B cell (primary cell): ENCODE results near the gene SLC19A1. TPM values are rescaled to one million over a fixed set of nuclear protein-coding genes. Genes with fewer than 3 reads are reported as not detected.
"Not testable (repeated sequence)": the region's sequence is repeated elsewhere in the genome, so short reads cannot be mapped to it uniquely, and the experiment has no call there.

Experiments
- ATAC-seq: fragments of 200-7000 bp; cut with Tn5 transposase; one replicate; pipeline ENCODE4 v1.10.0; 2021; ENCODE audit warnings: low read depth, mild to moderate bottlenecking, moderate number of reproducible peaks, moderate library complexity
- CTCF ChIA-PET: fragments of 350-600 bp; sonication (Branson Sonifier 250); formaldehyde crosslinking; loops from one replicate; lab custom pipeline; 2021; ENCODE audit warnings: antibody characterized with exemption, inconsistent platforms; lab: Charles Lee
- POLR2A ChIA-PET: fragments of 350-600 bp; sonication (Branson Sonifier 250); formaldehyde crosslinking; loops from one replicate; lab custom pipeline; 2021; ENCODE audit warnings: antibody characterized with exemption; lab: Charles Lee
- DNase-seq: peaks from one replicate; pipeline ENCODE4 v3.0.0; 2013
- H2AFZ ChIP-seq: 2 replicates; pipeline ENCODE4 v1.6.1; 2012; ENCODE audit warnings: mild to moderate bottlenecking, low read depth, low read length; ENCODE audit not compliant: insufficient read depth, poor library complexity, severe bottlenecking
- H3K27ac ChIP-seq, 2 donors: 1 replicate in 1 of 2; 2 replicates in 1 of 2; pipeline ENCODE4 v1.5.1; 2012 to 2013; ENCODE audit warnings: low read length in 2 of 2, mild to moderate bottlenecking in 2 of 2, moderate library complexity in 1 of 2
- H3K27me3 ChIP-seq, 4 experiments: fragments of 200-600 bp in 1 of 4; sonication (generic) in 1 of 4; replicated peaks in 1 of 4; 1 replicate in 2 of 4; 2 replicates in 2 of 4; pipeline versions ENCODE4 v1.6.1 to v1.7.0; 2013 to 2016; ENCODE audit warnings: low read length in 3 of 4, mild to moderate bottlenecking in 2 of 4, mixed read lengths in 1 of 4, moderate library complexity in 1 of 4; ENCODE audit not compliant: insufficient read depth in 4 of 4, control insufficient read depth in 3 of 4; ENCODE audit errors: control extremely low read depth in 1 of 4
- H3K36me3 ChIP-seq, 2 experiments: replicated peaks in 1 of 2; 1 replicate in 1 of 2; 2 replicates in 1 of 2; pipeline versions ENCODE4 v1.6.1 to v1.7.1; 2013; ENCODE audit warnings: low read length in 1 of 2; ENCODE audit not compliant: insufficient read depth in 2 of 2, control insufficient read depth in 1 of 2; ENCODE audit errors: control extremely low read depth in 1 of 2, extremely low read depth in 1 of 2
- H3K4me1 ChIP-seq, 2 donors: fragments of 200-600 bp in 1 of 2; sonication (generic) in 1 of 2; 1 replicate in 1 of 2; 2 replicates in 1 of 2; pipeline versions ENCODE4 v1.5.1 to v1.6.1; 2013 to 2017; ENCODE audit warnings: low read length in 2 of 2; ENCODE audit not compliant: control insufficient read depth in 2 of 2, insufficient read depth in 2 of 2
- H3K4me2 ChIP-seq: replicated peaks from 2 replicates; pipeline ENCODE3; 2012; ENCODE audit warnings: mild to moderate bottlenecking, low read depth, low read length; ENCODE audit not compliant: poor library complexity, severe bottlenecking
- H3K4me3 ChIP-seq, 5 experiments: fragments of 200-600 bp in 1 of 5; sonication (generic) in 1 of 5; 1 replicate in 3 of 5; 2 replicates in 2 of 5; pipeline versions ENCODE4 v1.5.1 to v1.7.0; 2011 to 2016; ENCODE audit warnings: low read length in 4 of 5, mild to moderate bottlenecking in 4 of 5, low read depth in 2 of 5, control low read depth in 1 of 5, moderate library complexity in 1 of 5; ENCODE audit not compliant: insufficient read depth in 1 of 5; ENCODE audit errors: control extremely low read depth in 1 of 5, extremely low read depth in 1 of 5
- H3K79me2 ChIP-seq: fragments of 200-600 bp; sonication (generic); one replicate; pipeline ENCODE4 v1.6.0; 2016; ENCODE audit warnings: low read length; ENCODE audit not compliant: control insufficient read depth, insufficient read depth
- H3K9ac ChIP-seq: fragments of 200-600 bp; sonication (generic); 2 replicates; pipeline ENCODE4 v1.6.1; 2017; ENCODE audit warnings: mild to moderate bottlenecking, low read length, moderate library complexity
- H3K9me3 ChIP-seq, 3 donors: one replicate each; pipeline versions ENCODE4 v1.6.1 to v1.7.1; 2013; ENCODE audit warnings: low read length in 2 of 3; ENCODE audit not compliant: control insufficient read depth in 2 of 3, insufficient read depth in 1 of 3; ENCODE audit errors: control extremely low read depth in 1 of 3
- H4K20me1 ChIP-seq: 2 replicates; pipeline ENCODE4 v1.6.0; 2012; ENCODE audit warnings: mild to moderate bottlenecking, low read length; ENCODE audit not compliant: insufficient read depth, control insufficient read depth, poor library complexity, severe bottlenecking
- H3K27ac Mint-ChIP-seq: one replicate; pipeline ENCODE4 v1.8.0; 2021; ENCODE audit warnings: mixed read lengths
- H3K27me3 Mint-ChIP-seq: one replicate; pipeline ENCODE4 v1.8.0; 2021; ENCODE audit warnings: mixed read lengths
- H3K4me1 Mint-ChIP-seq: one replicate; pipeline ENCODE4 v1.8.0; 2021; ENCODE audit warnings: mixed read lengths
- H3K4me3 Mint-ChIP-seq: one replicate; pipeline ENCODE4 v1.8.0; 2021; ENCODE audit warnings: mixed read lengths
- H3K9me3 Mint-ChIP-seq: one replicate; pipeline ENCODE4 v1.8.0; 2022; ENCODE audit warnings: mixed read lengths; ENCODE audit not compliant: insufficient read depth
- CTCF ChIP-seq: fragments of 200-600 bp; IDR thresholded peaks from one replicate; pipeline ENCODE4 v1.8.0; 2022; ENCODE audit warnings: antibody characterized with exemption, mild to moderate bottlenecking
- EZH2 ChIP-seq: IDR thresholded peaks from 2 replicates; pipeline ENCODE4 v1.6.1; 2012; ENCODE audit warnings: borderline replicate concordance, low read depth, mild to moderate bottlenecking, moderate library complexity, low read length; ENCODE audit not compliant: insufficient read depth, poor library complexity, severe bottlenecking
- WGBS: methylation state at CpG from one replicate; pipeline ENCODE4 v1.1.5; 2013; ENCODE audit warnings: missing lambda C conversion rate; ENCODE audit not compliant: insufficient coverage; 5-methylcytosine and 5-hydroxymethylcytosine counted together
- intact Hi-C: fragments of 100-400 bp; cut with micrococcal nuclease; formaldehyde crosslinking; loops from one replicate; pipeline ENCODE4 v1.10.0; 2022
- polyA plus RNA-seq: library from polyadenylated mRNA; depleted of rRNA; stranded (reverse); fragments of >200 nt; gene quantifications from 2 replicates; pipeline ENCODE4 v1.2.3, GENCODE V29; 2012
- total RNA-seq, 2 donors: library from RNA; stranded (reverse); fragments of 120-200 nt in 1 of 2; gene quantifications; 1 replicate in 1 of 2; 2 replicates in 1 of 2; pipeline versions ENCODE4 v1.2.3 to v1.2.4, GENCODE V29; 2013 to 2022

The SLC19A1 gene
- total and polyA plus RNA-seq, 2 donors (not counting 1 experiment from before 2014, with no cell fraction given) = 8.7 to 10.1 TPM

DNA sequence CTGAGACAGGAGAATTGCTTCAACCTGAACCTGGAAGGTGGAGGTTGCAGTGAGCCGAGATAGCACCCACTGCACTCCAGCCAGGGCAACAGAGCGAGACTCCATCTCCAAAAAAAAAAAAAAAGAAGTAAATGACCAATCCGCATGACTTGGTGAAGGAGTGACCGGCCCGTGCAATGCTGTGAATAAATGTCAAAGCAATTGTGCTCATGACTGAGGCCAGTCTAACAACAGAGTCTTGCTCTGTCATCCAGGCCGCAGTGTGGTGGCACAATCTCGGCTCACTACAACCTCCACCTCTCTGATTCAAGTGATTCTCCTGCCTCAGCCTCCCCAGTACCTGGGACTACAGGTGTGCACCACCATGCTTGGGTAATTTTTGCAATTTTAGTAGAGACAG, 27.8 kb upstream of the SLC19A1 start:
- no peak overlapping the region for H2AFZ ChIP-seq
- no peaks in the 10 kb centered on the region for H3K27me3 ChIP-seq
- H3K27me3 Mint-ChIP-seq = peaks cover 12% of the 10 kb centered on the region
- no peak overlapping the region for H3K9ac ChIP-seq
- H3K36me3 ChIP-seq = no peaks in the 10 kb centered on the region
- CTCF ChIA-PET = no interaction called here
- no peaks in the 10 kb centered on the region for H3K9me3 ChIP-seq
- H3K4me3 Mint-ChIP-seq = no peak overlapping the region
- H3K4me1 ChIP-seq = no peaks in the 10 kb centered on the region
- POLR2A ChIA-PET = no interaction called here
- H3K4me2 ChIP-seq = no peak overlapping the region
- no peak overlapping the region for H3K27ac ChIP-seq
- 77% methylated on average over 4 of the region's 7 CpGs for WGBS
- H3K4me3 ChIP-seq = no peak overlapping the region
- H3K27ac Mint-ChIP-seq = no peak overlapping the region
- ATAC-seq = no peak
- DNase-seq = no peak
- intact Hi-C loops = no loop called here
- TF ChIP-seq EZH2 = no peak
- TF ChIP-seq CTCF = no peak
- H3K4me1 Mint-ChIP-seq = no peaks in the 10 kb centered on the region
- H3K9me3 Mint-ChIP-seq = no peaks in the 10 kb centered on the region
- no peaks in the 10 kb centered on the region for H4K20me1 ChIP-seq
- no peaks in the 10 kb centered on the region for H3K79me2 ChIP-seq

GRCh38 chr21:45568383-45568782, 26.1 kb upstream of the SLC19A1 start:
- H3K27ac ChIP-seq = no peak overlapping the region
- no peak overlapping the region for H3K4me2 ChIP-seq
- ATAC-seq (no peak), DNase-seq (no peak)
- no peaks in the 10 kb centered on the region for H3K4me1 Mint-ChIP-seq
- no CpG with 5 or more reads among the region's 3 CpGs for WGBS
- no peak overlapping the region for H3K4me3 ChIP-seq
- no peaks in the 10 kb centered on the region for H3K4me1 ChIP-seq
- no peak overlapping the region for H3K27ac Mint-ChIP-seq
- H3K27me3 ChIP-seq = no peaks in the 10 kb centered on the region
- ChIA-PET POLR2A (no interaction called here), CTCF (interaction anchor here (0.8 kb wide), 1 partner anchor 440 kb away, joined by 3 read pairs; no protein-coding TSS in a partner anchor)
- no peaks in the 10 kb centered on the region for H3K36me3 ChIP-seq
- no peak overlapping the region for H3K9ac ChIP-seq
- no peaks in the 10 kb centered on the region for H4K20me1 ChIP-seq
- intact Hi-C loops = no loop called here
- H3K4me3 Mint-ChIP-seq = no peak overlapping the region
- peaks cover 4% of the 10 kb centered on the region for H3K9me3 Mint-ChIP-seq
- peaks cover 17% of the 10 kb centered on the region for H3K27me3 Mint-ChIP-seq
- H3K79me2 ChIP-seq = no peaks in the 10 kb centered on the region
- TF ChIP-seq CTCF (no peak), EZH2 (no peak)
- no peaks in the 10 kb centered on the region for H3K9me3 ChIP-seq
- H2AFZ ChIP-seq = no peak overlapping the region

DNA sequence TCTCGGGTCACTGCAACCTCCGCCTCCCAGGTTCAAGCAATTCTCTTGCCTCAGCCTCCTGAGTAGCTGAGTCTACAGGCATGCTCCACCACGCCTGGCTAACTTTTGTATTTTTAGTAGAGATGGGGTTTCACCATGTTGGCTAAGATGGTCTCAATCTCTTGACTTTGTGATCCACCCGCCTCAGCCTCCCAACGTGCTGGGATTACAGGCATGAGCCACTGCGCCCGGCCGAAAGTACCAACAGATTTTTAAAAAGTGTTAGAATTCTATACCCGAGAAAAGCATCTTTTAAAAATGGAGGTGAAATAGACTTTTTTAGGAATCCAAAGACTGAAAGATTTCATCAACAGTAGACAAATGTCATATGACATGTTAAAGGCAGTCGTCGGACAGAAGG, 21.9 kb upstream of the SLC19A1 start:
- H4K20me1 ChIP-seq, H3K9me3 ChIP-seq, intact Hi-C loops, H3K4me1 Mint-ChIP-seq, POLR2A ChIA-PET, H3K27me3 ChIP-seq, H3K79me2 ChIP-seq, H3K4me3 ChIP-seq, H3K9me3 Mint-ChIP-seq, H3K27ac ChIP-seq, H3K36me3 ChIP-seq, H3K27ac Mint-ChIP-seq, H3K4me2 ChIP-seq, ATAC-seq, H3K9ac ChIP-seq, H3K4me3 Mint-ChIP-seq, DNase-seq, H3K4me1 ChIP-seq, H2AFZ ChIP-seq: not testable (repeated sequence)
- WGBS = 89% methylated on average over 6 of the region's 11 CpGs
- H3K27me3 Mint-ChIP-seq = peaks cover 20% of the 10 kb centered on the region
- CTCF ChIA-PET = interaction anchor here (0.6 to 0.7 kb wide), 2 partner anchors 33 to 75 kb away, joined by 3 read pairs; no protein-coding TSS in a partner anchor
